Measurements from ENCODE around the gene VPS16. TPM values are rescaled to one million over a fixed set of nuclear protein-coding genes. Genes with fewer than 3 reads are reported as not detected.

The VPS16 gene
- total and polyA plus RNA-seq, 2 donors (not counting 1 experiment from before 2014, with no cell fraction given) = 32.9 to 46.1 TPM

DNA sequence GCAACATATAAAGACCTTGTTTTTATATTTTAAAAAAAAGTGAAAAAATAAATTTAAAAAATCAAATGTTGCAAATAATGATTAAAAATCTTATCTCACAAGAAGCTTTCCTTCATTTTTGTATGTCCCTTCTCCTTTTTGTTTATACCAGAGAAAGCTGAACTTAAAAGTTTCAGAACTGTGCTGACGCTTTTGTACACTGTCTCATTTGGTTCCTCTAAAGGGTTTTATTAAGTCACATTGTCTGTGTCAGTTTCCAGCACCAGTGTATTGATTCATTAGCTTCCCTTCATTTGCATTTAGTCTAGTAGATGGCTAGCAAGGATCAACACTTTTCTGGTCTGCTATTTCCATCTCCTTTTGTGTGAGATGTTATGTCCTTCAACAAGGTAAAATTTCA is 6.8 kb upstream of the VPS16 start:
- DNase-seq (ENCODE audit: low read depth in 2 of 2) = no peak
- no peak overlapping the region for H2AFZ ChIP-seq (ENCODE audit: low read length)
- peaks cover 10% of the 10 kb centered on the region for H3K36me3 ChIP-seq (ENCODE audit: control insufficient read depth, insufficient read depth, low read length)
- H3K4me3 ChIP-seq (replicated peaks in 1 of 4; ENCODE audit: control extremely low read depth in 1 of 4, insufficient read depth in 1 of 4, low read depth in 3 of 4, low read length in 4 of 4) = no peak overlapping the region
- H4K20me1 ChIP-seq (ENCODE audit: control insufficient read depth, extremely low read depth, insufficient read depth, low read length) = no peaks in the 10 kb centered on the region
- no peaks in the 10 kb centered on the region for H3K9me3 ChIP-seq (ENCODE audit: control insufficient read depth, insufficient read depth, low read depth, low read length)
- no peaks in the 10 kb centered on the region for H3K79me2 ChIP-seq (ENCODE audit: control insufficient read depth, insufficient read depth, low read length)
- no peaks in the 10 kb centered on the region for H3K4me1 ChIP-seq (ENCODE audit: control insufficient read depth, extremely low read depth, insufficient read depth, low read length)
- no peak overlapping the region for H3K27ac ChIP-seq (ENCODE audit: insufficient read depth, low read length)
- H3K9ac ChIP-seq (ENCODE audit: insufficient read depth, low read length) = no peak overlapping the region
- H3K27me3 ChIP-seq (ENCODE audit: control insufficient read depth, insufficient read depth, low read length) = no peaks in the 10 kb centered on the region
- TF ChIP-seq EZH2 (IDR thresholded peaks at IDR 0.05; ENCODE audit: low read length, missing control alignments) = no peak
- TF ChIP-seq, protein P1, sequence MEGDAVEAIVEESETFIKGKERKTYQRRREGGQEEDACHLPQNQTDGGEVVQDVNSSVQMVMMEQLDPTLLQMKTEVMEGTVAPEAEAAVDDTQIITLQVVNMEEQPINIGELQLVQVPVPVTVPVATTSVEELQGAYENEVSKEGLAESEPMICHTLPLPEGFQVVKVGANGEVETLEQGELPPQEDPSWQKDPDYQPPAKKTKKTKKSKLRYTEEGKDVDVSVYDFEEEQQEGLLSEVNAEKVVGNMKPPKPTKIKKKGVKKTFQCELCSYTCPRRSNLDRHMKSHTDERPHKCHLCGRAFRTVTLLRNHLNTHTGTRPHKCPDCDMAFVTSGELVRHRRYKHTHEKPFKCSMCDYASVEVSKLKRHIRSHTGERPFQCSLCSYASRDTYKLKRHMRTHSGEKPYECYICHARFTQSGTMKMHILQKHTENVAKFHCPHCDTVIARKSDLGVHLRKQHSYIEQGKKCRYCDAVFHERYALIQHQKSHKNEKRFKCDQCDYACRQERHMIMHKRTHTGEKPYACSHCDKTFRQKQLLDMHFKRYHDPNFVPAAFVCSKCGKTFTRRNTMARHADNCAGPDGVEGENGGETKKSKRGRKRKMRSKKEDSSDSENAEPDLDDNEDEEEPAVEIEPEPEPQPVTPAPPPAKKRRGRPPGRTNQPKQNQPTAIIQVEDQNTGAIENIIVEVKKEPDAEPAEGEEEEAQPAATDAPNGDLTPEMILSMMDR (conservative IDR thresholded peaks at IDR 0.05 in 1 of 2, IDR thresholded peaks at IDR 0.05 in 1 of 2; ENCODE audit: low read depth in 1 of 2, low read length in 2 of 2) = no peak
- H3K4me2 ChIP-seq (ENCODE audit: extremely low read depth, insufficient read depth, low read length) = no peak overlapping the region

DNA sequence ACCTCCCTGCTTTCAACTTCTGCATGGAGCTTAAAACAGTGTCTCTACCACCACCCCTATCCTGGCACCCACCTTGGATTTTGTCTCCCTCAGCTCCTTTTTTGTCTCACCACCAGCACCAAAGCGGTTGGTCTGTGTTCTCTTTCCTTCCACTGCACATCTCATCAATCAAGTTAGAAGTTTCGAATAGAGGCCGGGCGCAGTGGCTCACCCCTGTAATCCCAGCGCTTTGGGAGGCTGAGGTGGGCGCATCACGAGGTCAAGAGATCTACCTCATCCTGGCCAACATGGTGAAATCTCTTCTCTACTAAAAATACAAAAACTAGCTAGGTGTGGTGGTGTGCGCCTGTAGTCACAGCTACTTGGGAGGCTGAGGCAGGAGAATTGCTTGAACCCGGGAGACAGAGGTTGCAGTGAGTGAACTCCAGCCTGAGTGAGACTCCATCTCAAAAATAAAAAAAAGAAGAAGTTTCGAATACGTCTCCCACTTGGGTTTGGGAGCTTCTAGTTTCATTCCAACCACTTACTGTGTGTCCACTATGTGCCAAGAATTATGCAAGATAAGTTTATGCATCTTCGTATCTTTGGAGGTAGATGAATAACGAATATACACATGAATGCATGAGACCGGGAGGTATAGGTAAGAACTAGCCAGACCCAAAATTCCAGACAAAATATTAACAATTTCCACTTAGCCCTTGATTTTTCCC is 6.0 kb upstream of the VPS16 start:
- peaks cover 10% of the 10 kb centered on the region for H3K36me3 ChIP-seq (ENCODE audit: control insufficient read depth, insufficient read depth, low read length)
- no peak for DNase-seq (ENCODE audit: low read depth in 2 of 2)
- no peak overlapping the region for H3K9ac ChIP-seq (ENCODE audit: insufficient read depth, low read length)
- TF ChIP-seq, protein P1 (conservative IDR thresholded peaks at IDR 0.05 in 1 of 2, IDR thresholded peaks at IDR 0.05 in 1 of 2; ENCODE audit: low read depth in 1 of 2, low read length in 2 of 2) = no peak
- no peak for TF ChIP-seq EZH2 (IDR thresholded peaks at IDR 0.05; ENCODE audit: low read length, missing control alignments)
- H3K9me3 ChIP-seq (ENCODE audit: control insufficient read depth, insufficient read depth, low read depth, low read length) = no peaks in the 10 kb centered on the region
- no peak overlapping the region for H3K4me2 ChIP-seq (ENCODE audit: extremely low read depth, insufficient read depth, low read length)
- H3K4me3 ChIP-seq (replicated peaks in 1 of 4; ENCODE audit: control extremely low read depth in 1 of 4, insufficient read depth in 1 of 4, low read depth in 3 of 4, low read length in 4 of 4) = no peak overlapping the region
- no peaks in the 10 kb centered on the region for H3K27me3 ChIP-seq (ENCODE audit: control insufficient read depth, insufficient read depth, low read length)
- no peak overlapping the region for H2AFZ ChIP-seq (ENCODE audit: low read length)
- no peak overlapping the region for H3K27ac ChIP-seq (ENCODE audit: insufficient read depth, low read length)
- no peaks in the 10 kb centered on the region for H3K4me1 ChIP-seq (ENCODE audit: control insufficient read depth, extremely low read depth, insufficient read depth, low read length)
- no peaks in the 10 kb centered on the region for H3K79me2 ChIP-seq (ENCODE audit: control insufficient read depth, insufficient read depth, low read length)
- no peaks in the 10 kb centered on the region for H4K20me1 ChIP-seq (ENCODE audit: control insufficient read depth, extremely low read depth, insufficient read depth, low read length)

DNA sequence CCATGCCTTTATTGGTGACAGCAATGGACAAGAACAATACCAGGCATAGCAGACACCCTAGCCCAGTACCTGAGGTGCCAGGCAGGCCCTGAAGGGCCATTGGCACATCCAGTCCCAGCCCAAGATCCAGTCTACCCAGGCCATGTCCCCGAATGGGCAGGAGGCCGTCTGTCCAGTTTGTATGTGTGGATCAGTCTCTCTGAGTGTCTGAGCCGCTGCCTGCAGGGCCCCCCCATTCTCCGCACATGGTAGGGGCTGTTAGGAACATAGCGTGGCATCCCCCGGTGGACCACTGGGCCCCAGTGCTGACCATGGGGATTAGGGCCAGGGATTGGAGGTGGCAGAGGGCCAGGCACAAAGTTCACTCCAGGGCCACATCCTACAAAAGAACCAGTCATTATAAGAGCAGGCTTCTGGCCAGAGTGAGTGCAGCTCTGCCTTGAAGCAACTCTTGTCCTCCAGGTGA is 5.2 kb upstream of the VPS16 start:
- Histone ChIP-seq H3K79me2 (ENCODE audit: control insufficient read depth, insufficient read depth, low read length) (no peaks in the 10 kb centered on the region), H3K4me1 (ENCODE audit: control insufficient read depth, extremely low read depth, insufficient read depth, low read length) (no peaks in the 10 kb centered on the region)
- no peak for DNase-seq (ENCODE audit: low read depth in 2 of 2)

More for the DNA sequence above, 5.2 kb upstream of the VPS16 start:
- H3K27ac ChIP-seq (ENCODE audit: insufficient read depth, low read length) = no peak overlapping the region
- H3K4me3 ChIP-seq (replicated peaks in 1 of 4; ENCODE audit: control extremely low read depth in 1 of 4, insufficient read depth in 1 of 4, low read depth in 3 of 4, low read length in 4 of 4) = no peak overlapping the region
- H3K36me3 ChIP-seq (ENCODE audit: control insufficient read depth, insufficient read depth, low read length) = peaks cover 10% of the 10 kb centered on the region
- H3K9me3 ChIP-seq (ENCODE audit: control insufficient read depth, insufficient read depth, low read depth, low read length) = no peaks in the 10 kb centered on the region
- no peaks in the 10 kb centered on the region for H4K20me1 ChIP-seq (ENCODE audit: control insufficient read depth, extremely low read depth, insufficient read depth, low read length)
- no peak overlapping the region for H2AFZ ChIP-seq (ENCODE audit: low read length)
- no peak overlapping the region for H3K9ac ChIP-seq (ENCODE audit: insufficient read depth, low read length)
- no peak overlapping the region for H3K4me2 ChIP-seq (ENCODE audit: extremely low read depth, insufficient read depth, low read length)
- no peaks in the 10 kb centered on the region for H3K27me3 ChIP-seq (ENCODE audit: control insufficient read depth, insufficient read depth, low read length)
- TF ChIP-seq EZH2 (IDR thresholded peaks at IDR 0.05; ENCODE audit: low read length, missing control alignments) = no peak
- TF ChIP-seq, protein P1 (conservative IDR thresholded peaks at IDR 0.05 in 1 of 2, IDR thresholded peaks at IDR 0.05 in 1 of 2; ENCODE audit: low read depth in 1 of 2, low read length in 2 of 2) = no peak

Data from fibroblast of lung (primary cell).